NT2/D1 (cell line): ENCODE measurements around the gene EPHB3.

ENCODE experiments used
- SUZ12 ChIP-seq: IDR thresholded peaks from 2 replicates; pipeline ENCODE4 v1.6.1; 2011; ENCODE audit not compliant: insufficient read length, insufficient read depth; ENCODE audit errors: extremely low read depth
- YY1 ChIP-seq: IDR thresholded peaks from 2 replicates; pipeline ENCODE4 v1.6.1; 2011; ENCODE audit not compliant: insufficient read length, insufficient read depth
- ZNF274 ChIP-seq: IDR thresholded peaks from 2 replicates; pipeline ENCODE4 v1.6.1; 2011; ENCODE audit warnings: mild to moderate bottlenecking, low read depth, low read length

GRCh38 chr3:184560531-184560930 lies 1.1 kb upstream of the EPHB3 start:
- no peak for TF ChIP-seq ZNF274
- no peak for TF ChIP-seq YY1
- no peak for TF ChIP-seq SUZ12
